HEK293 (cell line): ENCODE results near the gene TMPRSS7.

Experiments used
- CTCF ChIA-PET: fragments of 350-600 bp; formaldehyde crosslinking; extraction: SDS; loops from one replicate; lab custom pipeline; 2021; ENCODE audit warnings: antibody characterized with exemption; lab: Yijun Ruan, JAX
- POLR2A ChIA-PET: fragments of 300-600 bp; formaldehyde crosslinking; extraction: SDS; loops from one replicate; lab custom pipeline; 2020; ENCODE audit warnings: antibody characterized with exemption, inconsistent platforms; lab: Yijun Ruan, JAX
- H3K27ac ChIP-seq: fragments of 200-500 bp; sonication (Bioruptor generic); 2 replicates; pipeline ENCODE4 v1.5.1; 2014; ENCODE audit warnings: low read depth, low read length, control low read depth, inconsistent platforms; ENCODE audit errors: extremely low read depth
- H3K36me3 ChIP-seq, 2 experiments: fragments of 200-500 bp in 1 of 2; sonication (Bioruptor generic) in 1 of 2; 1 replicate in 1 of 2; 2 replicates in 1 of 2; pipeline ENCODE4 v1.5.1; 2014 to 2017; ENCODE audit warnings: inconsistent platforms in 2 of 2, low read length in 2 of 2; ENCODE audit not compliant: control insufficient read depth in 2 of 2, insufficient read depth in 1 of 2
- H3K4me1 ChIP-seq: fragments of 200-500 bp; sonication (Bioruptor generic); 2 replicates; pipeline ENCODE4 v1.5.1; 2014; ENCODE audit warnings: mild to moderate bottlenecking, low read length, inconsistent platforms; ENCODE audit not compliant: control insufficient read depth, insufficient read depth
- H3K4me3 ChIP-seq: 2 replicates; pipeline ENCODE4 v1.5.1; 2011; ENCODE audit warnings: low read depth, mild to moderate bottlenecking, control low read depth, low read length, moderate library complexity
- H3K9me3 ChIP-seq: fragments of 200-500 bp; sonication (Bioruptor generic); 2 replicates; pipeline ENCODE4 v1.5.1; 2014; ENCODE audit warnings: low read depth, low read length, inconsistent platforms; ENCODE audit not compliant: control insufficient read depth, insufficient read depth
- AEBP2 ChIP-seq: fragments of 450-650 bp; formaldehyde crosslinking; IDR thresholded peaks from 2 replicates; pipeline ENCODE4 v1.5.1; 2016; ENCODE audit warnings: missing biosample characterization, missing genetic modification characterization, borderline replicate concordance
- BCL11A ChIP-seq: fragments of 450-650 bp; formaldehyde crosslinking; IDR thresholded peaks from 2 replicates; pipeline ENCODE4 v1.5.1; 2016; ENCODE audit warnings: low read depth, missing biosample characterization, missing genetic modification characterization
- INSM2 ChIP-seq: fragments of 450-650 bp; formaldehyde crosslinking; IDR thresholded peaks from 2 replicates; pipeline ENCODE4 v1.5.1; 2016; ENCODE audit warnings: missing biosample characterization, missing genetic modification characterization
- KLF10 ChIP-seq: fragments of 450-650 bp; IDR thresholded peaks from 2 replicates; pipeline ENCODE4 v1.5.1; 2018; ENCODE audit warnings: missing biosample characterization, mild to moderate bottlenecking, missing genetic modification characterization
- KLF17 ChIP-seq: fragments of 450-650 bp; formaldehyde crosslinking; IDR thresholded peaks from 2 replicates; pipeline ENCODE4 v1.5.1; 2016; ENCODE audit warnings: missing biosample characterization, missing genetic modification characterization
- PBX3 ChIP-seq: sonication (generic); formaldehyde crosslinking; IDR thresholded peaks from 2 replicates; pipeline ENCODE4 v1.8.1; 2022; ENCODE audit warnings: mild to moderate bottlenecking, moderate library complexity, missing genetic modification reagents
- SCRT1 ChIP-seq: fragments of 450-650 bp; formaldehyde crosslinking; IDR thresholded peaks from 2 replicates; pipeline ENCODE4 v1.5.1; 2016; ENCODE audit warnings: missing biosample characterization, missing genetic modification characterization, borderline replicate concordance
- YY1 ChIP-seq: fragments of 450-650 bp; formaldehyde crosslinking; IDR thresholded peaks from 2 replicates; pipeline ENCODE4 v1.5.1; 2018; ENCODE audit warnings: missing biosample characterization, missing genetic modification characterization
- ZBTB1 ChIP-seq: fragments of 450-650 bp; formaldehyde crosslinking; IDR thresholded peaks from 2 replicates; pipeline ENCODE4 v1.5.1; 2016; ENCODE audit warnings: missing biosample characterization, missing genetic modification characterization
- ZBTB8A ChIP-seq: fragments of 450-650 bp; formaldehyde crosslinking; IDR thresholded peaks from 2 replicates; pipeline ENCODE4 v1.5.1; 2016; ENCODE audit warnings: missing biosample characterization, missing genetic modification characterization
- ZEB2 ChIP-seq: fragments of 450-650 bp; formaldehyde crosslinking; IDR thresholded peaks from 2 replicates; pipeline ENCODE4 v1.5.1; 2016; ENCODE audit warnings: missing biosample characterization, missing genetic modification characterization
- ZIC2 ChIP-seq: fragments of 450-650 bp; formaldehyde crosslinking; IDR thresholded peaks from 2 replicates; pipeline ENCODE4 v1.5.1; 2016; ENCODE audit warnings: missing biosample characterization, missing genetic modification characterization
- ZNF146 ChIP-seq: fragments of 450-650 bp; formaldehyde crosslinking; IDR thresholded peaks from 2 replicates; pipeline ENCODE4 v1.5.1; 2016; ENCODE audit warnings: missing biosample characterization, missing genetic modification characterization
- ZNF184 ChIP-seq: fragments of 450-650 bp; IDR thresholded peaks from 2 replicates; pipeline ENCODE4 v1.5.1; 2018; ENCODE audit warnings: missing biosample characterization, mild to moderate bottlenecking, missing genetic modification characterization
- ZNF302 ChIP-seq: fragments of 450-650 bp; formaldehyde crosslinking; IDR thresholded peaks from 2 replicates; pipeline ENCODE4 v1.5.1; 2016; ENCODE audit warnings: missing biosample characterization, missing genetic modification characterization, low read depth
- ZNF311 ChIP-seq: fragments of 450-650 bp; formaldehyde crosslinking; IDR thresholded peaks from 2 replicates; pipeline ENCODE4 v1.5.1; 2017; ENCODE audit warnings: missing biosample characterization, missing genetic modification characterization, borderline replicate concordance
- ZNF37A ChIP-seq: fragments of 450-650 bp; IDR thresholded peaks from 2 replicates; pipeline ENCODE4 v1.5.1; 2018; ENCODE audit warnings: missing biosample characterization, missing genetic modification characterization
- ZNF654 ChIP-seq: fragments of 450-650 bp; formaldehyde crosslinking; IDR thresholded peaks from 2 replicates; pipeline ENCODE4 v1.5.1; 2016; ENCODE audit warnings: low read depth, missing biosample characterization, missing genetic modification characterization
- ZNF664 ChIP-seq: fragments of 450-650 bp; formaldehyde crosslinking; IDR thresholded peaks from 2 replicates; pipeline ENCODE4 v1.5.1; 2016; ENCODE audit warnings: missing biosample characterization, missing genetic modification characterization
- ZSCAN16 ChIP-seq: fragments of 450-650 bp; formaldehyde crosslinking; IDR thresholded peaks from 2 replicates; pipeline ENCODE4 v1.5.1; 2016; ENCODE audit warnings: missing biosample characterization, missing genetic modification characterization
- ZSCAN30 ChIP-seq: fragments of 450-650 bp; IDR thresholded peaks from 2 replicates; pipeline ENCODE4 v1.5.1; 2018; ENCODE audit warnings: missing biosample characterization, mild to moderate bottlenecking, missing genetic modification characterization, moderate library complexity
- TF ChIP-seq, protein P1 (sequence below): fragments of 450-650 bp; formaldehyde crosslinking; IDR thresholded peaks from 2 replicates; pipeline ENCODE4 v1.5.1; 2016; ENCODE audit warnings: missing biosample characterization, missing genetic modification characterization

The TMPRSS7 gene

GRCh38 chr3:112009670-112010069, 24.9 kb upstream of the TMPRSS7 start (continued):
- no peak for TF ChIP-seq ZNF664

DNA sequence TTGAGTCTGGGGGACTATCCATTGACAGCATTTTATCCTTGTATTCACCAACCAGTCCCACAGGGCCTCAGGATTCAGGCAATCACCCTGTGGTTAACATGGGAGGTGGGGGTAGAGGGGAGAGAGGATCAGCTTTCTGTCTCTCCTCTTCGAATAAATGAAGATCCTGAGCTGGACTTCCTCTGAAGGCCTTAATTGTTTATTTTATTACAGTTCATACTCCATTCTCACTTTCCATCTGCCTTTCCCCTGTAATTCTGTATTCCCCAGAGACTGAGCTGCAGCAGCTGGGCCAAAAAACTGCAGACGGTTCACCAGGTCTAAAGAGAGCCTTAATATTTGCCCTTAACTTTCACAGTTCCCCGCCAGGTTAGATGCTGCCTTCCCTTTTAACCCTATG, 23.9 kb upstream of the TMPRSS7 start:
- Histone ChIP-seq H3K4me1 (no peaks in the 10 kb centered on the region), H3K27ac (no peak overlapping the region), H3K36me3 (no peaks in the 10 kb centered on the region), H3K4me3 (no peak overlapping the region), H3K9me3 (no peaks in the 10 kb centered on the region)
- POLR2A ChIA-PET: no interaction called here
- CTCF ChIA-PET: interaction anchor here (0.7 to 1.3 kb wide), 2 partner anchors 22 to 1123 kb away, joined by 3 to 5 read pairs; no protein-coding TSS in a partner anchor
- TF ChIP-seq, protein P1, sequence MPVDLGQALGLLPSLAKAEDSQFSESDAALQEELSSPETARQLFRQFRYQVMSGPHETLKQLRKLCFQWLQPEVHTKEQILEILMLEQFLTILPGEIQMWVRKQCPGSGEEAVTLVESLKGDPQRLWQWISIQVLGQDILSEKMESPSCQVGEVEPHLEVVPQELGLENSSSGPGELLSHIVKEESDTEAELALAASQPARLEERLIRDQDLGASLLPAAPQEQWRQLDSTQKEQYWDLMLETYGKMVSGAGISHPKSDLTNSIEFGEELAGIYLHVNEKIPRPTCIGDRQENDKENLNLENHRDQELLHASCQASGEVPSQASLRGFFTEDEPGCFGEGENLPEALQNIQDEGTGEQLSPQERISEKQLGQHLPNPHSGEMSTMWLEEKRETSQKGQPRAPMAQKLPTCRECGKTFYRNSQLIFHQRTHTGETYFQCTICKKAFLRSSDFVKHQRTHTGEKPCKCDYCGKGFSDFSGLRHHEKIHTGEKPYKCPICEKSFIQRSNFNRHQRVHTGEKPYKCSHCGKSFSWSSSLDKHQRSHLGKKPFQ: 0 out of 2 replicates have a peak, but pooled peaks have one; percentile 17
- TF ChIP-seq ZNF37A (tag by site-specific recombination) (no peak), KLF17 (tag by site-specific recombination) (no peak)

GRCh38 chr3:112011376-112011940, 23.1 kb upstream of the TMPRSS7 start:
- POLR2A ChIA-PET: no interaction called here
- Histone ChIP-seq H3K4me3 (no peak overlapping the region), H3K9me3 (no peaks in the 10 kb centered on the region), H3K27ac (no peak overlapping the region), H3K4me1 (no peaks in the 10 kb centered on the region), H3K36me3 (no peaks in the 10 kb centered on the region)
- TF ChIP-seq ZSCAN16 (no peak), YY1 (no peak), BCL11A (tag by site-specific recombination) (no peak), ZIC2 (tag by site-specific recombination) (no peak), PBX3 (CRISPR knock-in tag) (no peak), AEBP2 (no peak), ZSCAN30 (tag by site-specific recombination) (no peak), INSM2 (tag by site-specific recombination) (no peak), ZEB2 (no peak), ZBTB8A (tag by site-specific recombination) (no peak), ZNF302 (tag by site-specific recombination) (no peak), ZBTB1 (tag by site-specific recombination) (no peak), ZNF146 (no peak), ZNF184 (no peak), SCRT1 (no peak), KLF10 (no peak), KLF17 (tag by site-specific recombination) (no peak), ZNF311 (tag by site-specific recombination) (no peak), ZNF654 (tag by site-specific recombination) (no peak)
- CTCF ChIA-PET: interaction anchor here (0.5 to 4.2 kb wide), 5 partner anchors 7 to 980 kb away, joined by 3 to 35 read pairs (median 28); no protein-coding TSS in a partner anchor
